Activated naive CD8-positive, alpha-beta T cell treated with anti-CD3 and anti-CD28 coated beads, Interleukin-2, amount 50 U/mL, for 24 hours (primary cell): Measurements from ENCODE around the gene AMDHD2.
A peak's percentile ranks its signal among the peaks of the same experiment; 100 is the strongest.
"Not testable (repeated sequence)": the region's sequence is repeated elsewhere in the genome, so short reads cannot be mapped to it uniquely, and the experiment has no call there.

Experiments used
- ATAC-seq: fragments of 150-1000 bp; cut with Tn5 transposase; one replicate; pipeline ENCODE4 v1.10.0; 2021
- DNase-seq: peaks from one replicate; pipeline ENCODE4 v3.0.0; 2021
- H3K27ac Mint-ChIP-seq: one replicate; pipeline ENCODE4 v1.8.0; 2021; ENCODE audit warnings: mild to moderate bottlenecking, mixed read lengths
- H3K27me3 Mint-ChIP-seq: one replicate; pipeline ENCODE4 v1.8.0; 2021; ENCODE audit warnings: mixed read lengths
- H3K36me3 Mint-ChIP-seq: one replicate; pipeline ENCODE4 v1.8.0; 2021; ENCODE audit warnings: low read depth, mixed read lengths
- H3K4me1 Mint-ChIP-seq: one replicate; pipeline ENCODE4 v1.8.0; 2021; ENCODE audit warnings: mixed read lengths
- H3K4me3 Mint-ChIP-seq: one replicate; pipeline ENCODE4 v1.8.0; 2021; ENCODE audit warnings: mild to moderate bottlenecking, moderate library complexity, mixed read lengths
- H3K9me3 Mint-ChIP-seq: one replicate; pipeline ENCODE4 v1.8.0; 2021; ENCODE audit warnings: mixed read lengths

AMDHD2 gene

GRCh38 chr16:2477327-2477726 is 42.8 kb upstream of the AMDHD2 start:
- Mint-ChIP-seq H3K4me1 (peaks cover 14% of the 10 kb centered on the region), H3K9me3 (no peaks in the 10 kb centered on the region), H3K27me3 (peaks cover 7% of the 10 kb centered on the region), H3K27ac (no peak overlapping the region), H3K4me3 (no peak overlapping the region), H3K36me3 (no peaks in the 10 kb centered on the region)
- ATAC-seq (no peak), DNase-seq (no peak)

- no peaks in the 10 kb centered on the region for H3K36me3 Mint-ChIP-seq
- no peaks in the 10 kb centered on the region for H3K9me3 Mint-ChIP-seq
- no peak overlapping the region for H3K4me3 Mint-ChIP-seq
- peaks cover 2% of the 10 kb centered on the region for H3K27me3 Mint-ChIP-seq
- peaks cover 9% of the 10 kb centered on the region for H3K4me1 Mint-ChIP-seq
- no peak for ATAC-seq
- no peak for DNase-seq
- H3K27ac Mint-ChIP-seq: no peak overlapping the region
Observed at GRCh38 chr16:2478279-2478678, 41.9 kb upstream of the AMDHD2 start.

GRCh38 chr16:2479996-2480395 is 40.2 kb upstream of the AMDHD2 start:
- H3K4me1 Mint-ChIP-seq, H3K27me3 Mint-ChIP-seq, H3K4me3 Mint-ChIP-seq, H3K36me3 Mint-ChIP-seq, H3K27ac Mint-ChIP-seq, DNase-seq, H3K9me3 Mint-ChIP-seq, ATAC-seq: not testable (repeated sequence)

- DNase-seq (no peak), ATAC-seq (no peak)
- Mint-ChIP-seq H3K27me3 (no peaks in the 10 kb centered on the region), H3K9me3 (no peaks in the 10 kb centered on the region), H3K27ac (no peak overlapping the region), H3K36me3 (no peaks in the 10 kb centered on the region), H3K4me3 (no peak overlapping the region), H3K4me1 (peaks cover 5% of the 10 kb centered on the region)
Observed at GRCh38 chr16:2480948-2481347, 39.2 kb upstream of the AMDHD2 start.

- H3K9me3 Mint-ChIP-seq: no peaks in the 10 kb centered on the region
Observed at GRCh38 chr16:2481676-2482075, 38.5 kb upstream of the AMDHD2 start.

GRCh38 chr16:2482249-2482648 is 37.9 kb upstream of the AMDHD2 start:
- Mint-ChIP-seq H3K27ac (no peak overlapping the region), H3K9me3 (no peaks in the 10 kb centered on the region), H3K27me3 (no peaks in the 10 kb centered on the region), H3K4me3 (no peak overlapping the region), H3K4me1 (peaks cover 8% of the 10 kb centered on the region), H3K36me3 (no peaks in the 10 kb centered on the region)
- DNase-seq (no peak), ATAC-seq (no peak)

More at GRCh38 chr16:2481676-2482075, 38.5 kb upstream of the AMDHD2 start:
- Mint-ChIP-seq H3K4me1 (peaks cover 2% of the 10 kb centered on the region), H3K27ac (no peak overlapping the region), H3K27me3 (no peaks in the 10 kb centered on the region), H3K36me3 (no peaks in the 10 kb centered on the region), H3K4me3 (no peak overlapping the region)
- ATAC-seq: no peak
- DNase-seq: no peak

- Mint-ChIP-seq H3K36me3 (no peaks in the 10 kb centered on the region), H3K27ac (no peak overlapping the region), H3K27me3 (no peaks in the 10 kb centered on the region), H3K4me1 (peaks cover 14% of the 10 kb centered on the region), H3K9me3 (no peaks in the 10 kb centered on the region), H3K4me3 (no peak overlapping the region)
- DNase-seq (no peak), ATAC-seq (no peak)
Observed at GRCh38 chr16:2482708-2483534, 37.2 kb upstream of the AMDHD2 start.

- H3K9me3 Mint-ChIP-seq: no peaks in the 10 kb centered on the region
- no peak overlapping the region for H3K4me3 Mint-ChIP-seq
- no peaks in the 10 kb centered on the region for H3K27me3 Mint-ChIP-seq
- ATAC-seq: no peak
- no peaks in the 10 kb centered on the region for H3K36me3 Mint-ChIP-seq
- DNase-seq: no peak
- H3K27ac Mint-ChIP-seq: no peak overlapping the region
- peaks cover 18% of the 10 kb centered on the region for H3K4me1 Mint-ChIP-seq
Observed at GRCh38 chr16:2483939-2484897, 36.0 kb upstream of the AMDHD2 start.

- DNase-seq: no peak
- H3K36me3 Mint-ChIP-seq: no peaks in the 10 kb centered on the region
- no peaks in the 10 kb centered on the region for H3K27me3 Mint-ChIP-seq
- no peaks in the 10 kb centered on the region for H3K9me3 Mint-ChIP-seq
- no peak overlapping the region for H3K4me3 Mint-ChIP-seq
- no peak overlapping the region for H3K27ac Mint-ChIP-seq
- peaks cover 18% of the 10 kb centered on the region for H3K4me1 Mint-ChIP-seq
- ATAC-seq: no peak
Observed at GRCh38 chr16:2484898-2485508, 35.2 kb upstream of the AMDHD2 start.

- DNase-seq: no peak
Observed at GRCh38 chr16:2485811-2486507, 34.2 kb upstream of the AMDHD2 start.

GRCh38 chr16:2486645-2487516 is 33.3 kb upstream of the AMDHD2 start:
- peak; percentile 77 for DNase-seq
- Mint-ChIP-seq H3K9me3 (no peaks in the 10 kb centered on the region), H3K27ac (peak overlapping the region; percentile 46), H3K27me3 (no peaks in the 10 kb centered on the region), H3K36me3 (no peaks in the 10 kb centered on the region), H3K4me3 (peak overlapping the region; percentile 54), H3K4me1 (peaks cover 18% of the 10 kb centered on the region)
- peak; percentile 94 for ATAC-seq

More at GRCh38 chr16:2485811-2486507, 34.2 kb upstream of the AMDHD2 start:
- no peaks in the 10 kb centered on the region for H3K27me3 Mint-ChIP-seq
- H3K36me3 Mint-ChIP-seq: no peaks in the 10 kb centered on the region
- no peak for ATAC-seq
- no peak overlapping the region for H3K4me3 Mint-ChIP-seq
- no peaks in the 10 kb centered on the region for H3K9me3 Mint-ChIP-seq
- no peak overlapping the region for H3K27ac Mint-ChIP-seq
- H3K4me1 Mint-ChIP-seq: peaks cover 18% of the 10 kb centered on the region

GRCh38 chr16:2487517-2487842 is 32.7 kb upstream of the AMDHD2 start:
- DNase-seq: no peak
- peak overlapping the region; percentile 54 for H3K4me3 Mint-ChIP-seq
- no peaks in the 10 kb centered on the region for H3K36me3 Mint-ChIP-seq
- no peaks in the 10 kb centered on the region for H3K9me3 Mint-ChIP-seq
- H3K4me1 Mint-ChIP-seq: peaks cover 18% of the 10 kb centered on the region
- no peaks in the 10 kb centered on the region for H3K27me3 Mint-ChIP-seq
- H3K27ac Mint-ChIP-seq: peak overlapping the region; percentile 46
- ATAC-seq: no peak

- DNase-seq (no peak), ATAC-seq (no peak)
- Mint-ChIP-seq H3K27me3 (no peaks in the 10 kb centered on the region), H3K9me3 (no peaks in the 10 kb centered on the region), H3K4me1 (peaks cover 18% of the 10 kb centered on the region), H3K4me3 (no peak overlapping the region), H3K36me3 (no peaks in the 10 kb centered on the region), H3K27ac (no peak overlapping the region)
Observed at GRCh38 chr16:2487903-2488531, 32.2 kb upstream of the AMDHD2 start.
